H9 (cell line): Measurements from ENCODE around the gene PIEZO2. TPM values are rescaled to one million over a fixed set of nuclear protein-coding genes. Genes with fewer than 3 reads are reported as not detected.
"Not testable (repeated sequence)": the region's sequence is repeated elsewhere in the genome, so short reads cannot be mapped to it uniquely, and the experiment has no call there.

Experiments used
- DNase-seq: peaks from one replicate; pipeline ENCODE4 v3.0.0-alpha.2; 2017
- H2AFZ ChIP-seq: one replicate; pipeline ENCODE4 v1.6.1; 2013; ENCODE audit warnings: mild to moderate bottlenecking, low read length, control low read depth, moderate library complexity
- H2AK5ac ChIP-seq: 2 replicates; pipeline ENCODE4 v1.6.1; 2013; ENCODE audit warnings: low read length, control low read depth, mixed read lengths; ENCODE audit not compliant: insufficient read length
- H2BK120ac ChIP-seq: one replicate; pipeline ENCODE4 v1.6.1; 2013; ENCODE audit warnings: low read depth, mild to moderate bottlenecking, low read length, control low read depth, inconsistent platforms; ENCODE audit not compliant: poor library complexity, severe bottlenecking
- H2BK12ac ChIP-seq: 2 replicates; pipeline ENCODE4 v1.6.1; 2013; ENCODE audit warnings: low read length, control low read depth, mixed read lengths, low read depth; ENCODE audit not compliant: insufficient read length
- H2BK15ac ChIP-seq: 2 replicates; pipeline ENCODE4 v1.6.1; 2013; ENCODE audit warnings: low read depth, low read length, control low read depth
- H2BK20ac ChIP-seq: one replicate; pipeline ENCODE4 v1.6.1; 2013; ENCODE audit warnings: low read depth, mild to moderate bottlenecking, low read length, control low read depth, inconsistent platforms; ENCODE audit not compliant: poor library complexity, severe bottlenecking
- H2BK5ac ChIP-seq: 2 replicates; pipeline ENCODE4 v1.6.1; 2013; ENCODE audit warnings: low read length, control low read depth, mixed read lengths; ENCODE audit not compliant: insufficient read length
- H3K14ac ChIP-seq: 2 replicates; pipeline ENCODE4 v1.6.1; 2013; ENCODE audit warnings: low read length, control low read depth; ENCODE audit not compliant: insufficient read depth
- H3K18ac ChIP-seq: 2 replicates; pipeline ENCODE4 v1.6.1; 2013; ENCODE audit warnings: low read depth, mild to moderate bottlenecking, mixed read lengths, low read length, control low read depth; ENCODE audit not compliant: insufficient read length
- H3K23ac ChIP-seq: 2 replicates; pipeline ENCODE4 v1.6.1; 2013; ENCODE audit warnings: low read length, control low read depth, mixed read lengths, low read depth; ENCODE audit not compliant: insufficient read length
- H3K23me2 ChIP-seq: 2 replicates; pipeline ENCODE4 v1.6.1; 2013; ENCODE audit warnings: low read depth, mild to moderate bottlenecking, mixed read lengths, low read length, control low read depth; ENCODE audit not compliant: insufficient read length, poor library complexity, severe bottlenecking
- H3K27ac ChIP-seq: 2 replicates; pipeline ENCODE4 v1.5.1; 2013; ENCODE audit warnings: low read length, control low read depth, mixed read lengths, low read depth; ENCODE audit not compliant: insufficient read length
- H3K27me3 ChIP-seq: 2 replicates; pipeline ENCODE4 v1.6.1; 2013; ENCODE audit warnings: low read length, control low read depth, inconsistent platforms; ENCODE audit not compliant: insufficient read depth
- H3K4ac ChIP-seq: 2 replicates; pipeline ENCODE4 v1.6.1; 2013; ENCODE audit warnings: low read depth, mild to moderate bottlenecking, control low read depth, inconsistent platforms, low read length, moderate library complexity
- H3K4me1 ChIP-seq: 2 replicates; pipeline ENCODE4 v1.6.1; 2013; ENCODE audit warnings: low read length, control low read depth, inconsistent platforms; ENCODE audit not compliant: insufficient read depth
- H3K4me2 ChIP-seq: 2 replicates; pipeline ENCODE4 v1.6.1; 2013; ENCODE audit warnings: low read length, control low read depth, mixed read lengths; ENCODE audit not compliant: insufficient read length, insufficient read depth
- H3K56ac ChIP-seq: 2 replicates; pipeline ENCODE4 v1.6.1; 2013; ENCODE audit warnings: low read depth, mild to moderate bottlenecking, mixed read lengths, low read length, control low read depth; ENCODE audit not compliant: insufficient read length
- H3K79me1 ChIP-seq: 2 replicates; pipeline ENCODE4 v1.6.1; 2013; ENCODE audit warnings: low read depth, mild to moderate bottlenecking, moderate library complexity, low read length, control low read depth, inconsistent platforms; ENCODE audit not compliant: insufficient read depth, poor library complexity, severe bottlenecking
- H3K79me2 ChIP-seq: 2 replicates; pipeline ENCODE4 v1.6.1; 2013; ENCODE audit warnings: low read length, control low read depth, inconsistent platforms; ENCODE audit not compliant: insufficient read depth
- H3K9ac ChIP-seq: 2 replicates; pipeline ENCODE4 v1.6.1; 2013; ENCODE audit warnings: low read length, control low read depth, mixed read lengths; ENCODE audit not compliant: insufficient read length; ENCODE audit errors: extremely low read depth
- H3K9me3 ChIP-seq: one replicate; pipeline ENCODE4 v1.6.1; 2013; ENCODE audit warnings: low read depth, low read length, inconsistent platforms; ENCODE audit not compliant: control insufficient read depth
- H3T11ph ChIP-seq: one replicate; pipeline ENCODE4 v1.6.1; 2013; ENCODE audit warnings: mild to moderate bottlenecking, low read length, control low read depth, inconsistent platforms
- H4K20me1 ChIP-seq: one replicate; pipeline ENCODE4 v1.6.1; 2013; ENCODE audit not compliant: control insufficient read depth, insufficient read length, insufficient read depth
- H4K5ac ChIP-seq: 2 replicates; pipeline ENCODE4 v1.6.1; 2013; ENCODE audit warnings: low read depth, mild to moderate bottlenecking, mixed read lengths, low read length, control low read depth; ENCODE audit not compliant: insufficient read length
- H4K8ac ChIP-seq: replicated peaks from 2 replicates; pipeline ENCODE4 v1.6.1; 2013; ENCODE audit warnings: low read length, control low read depth, mixed read lengths, low read depth; ENCODE audit not compliant: insufficient read length
- H4K91ac ChIP-seq: 2 replicates; pipeline ENCODE4 v1.6.1; 2013; ENCODE audit warnings: low read depth, mild to moderate bottlenecking, moderate library complexity, mixed read lengths, low read length, control low read depth; ENCODE audit not compliant: insufficient read length
- H3K27ac Mint-ChIP-seq, 3 experiments: 2 replicates in 2 of 3; 3 replicates in 1 of 3; pipeline ENCODE4 v1.8.0; 2020 to 2021; ENCODE audit warnings: mixed read lengths in 3 of 3, mild to moderate bottlenecking in 1 of 3, moderate library complexity in 1 of 3
- H3K27me3 Mint-ChIP-seq: 2 replicates; pipeline ENCODE4 v1.8.0; 2021; ENCODE audit warnings: low read depth, mild to moderate bottlenecking, moderate library complexity, mixed read lengths
- H3K36me3 Mint-ChIP-seq, 3 experiments: 2 replicates in 2 of 3; 3 replicates in 1 of 3; pipeline ENCODE4 v1.8.0; 2020 to 2021; ENCODE audit warnings: low read depth in 3 of 3, mixed read lengths in 3 of 3; ENCODE audit not compliant: insufficient read depth in 1 of 3
- H3K4me1 Mint-ChIP-seq, 2 experiments: 2 replicates each; pipeline ENCODE4 v1.8.0; 2020; ENCODE audit warnings: mixed read lengths in 2 of 2
- H3K4me3 Mint-ChIP-seq, 2 experiments: 2 replicates in 1 of 2; 3 replicates in 1 of 2; pipeline ENCODE4 v1.8.0; 2020 to 2021; ENCODE audit warnings: mild to moderate bottlenecking in 2 of 2, mixed read lengths in 2 of 2, moderate library complexity in 1 of 2
- H3K9me3 Mint-ChIP-seq, 2 experiments: 2 replicates in 1 of 2; 3 replicates in 1 of 2; pipeline ENCODE4 v1.8.0; 2020; ENCODE audit warnings: mild to moderate bottlenecking in 2 of 2, mixed read lengths in 2 of 2, moderate library complexity in 1 of 2
- CTCF ChIP-seq: fragments of 200-600 bp; sonication (generic); conservative IDR thresholded peaks from 3 replicates; pipeline ENCODE4 v1.8.0; 2021; ENCODE audit warnings: antibody characterized with exemption, mild to moderate bottlenecking
- WGBS: extraction: QIAGEN DNeasy Blood & Tissue Kit; methylation state at CpG from one replicate; pipeline ENCODE4 v1.1.7; 2013; ENCODE audit warnings: missing lambda C conversion rate, low lambda C conversion rate, mixed read lengths; ENCODE audit not compliant: insufficient read length; ENCODE audit errors: extremely low coverage; 5-methylcytosine and 5-hydroxymethylcytosine counted together
- total RNA-seq: library from RNA; stranded (reverse); gene quantifications from 2 replicates; pipeline ENCODE4 v1.2.1, GENCODE V29; 2021

PIEZO2 gene
- total RNA-seq, 1 experiment from 2014 or later = 3.9 TPM

- H3K27me3 Mint-ChIP-seq = no peaks in the 10 kb centered on the region
- no peak overlapping the region for H3T11ph ChIP-seq
These were observed 233.0 kb downstream of the PIEZO2 start for GRCh38 chr18:10916387-10916786.

GRCh38 chr18:10915748-10916147 is 233.6 kb downstream of the PIEZO2 start:
- not testable (repeated sequence) for H3K36me3 Mint-ChIP-seq, H2BK120ac ChIP-seq
- no CpG with 5 or more reads among the region's 5 CpGs for WGBS

More at GRCh38 chr18:10916387-10916786, 233.0 kb downstream of the PIEZO2 start:
- peaks cover 14% of the 10 kb centered on the region in 2 experiments for H3K4me1 Mint-ChIP-seq
- Histone ChIP-seq H3K4ac (no peak overlapping the region), H4K20me1 (no peaks in the 10 kb centered on the region), H2BK12ac (no peak overlapping the region), H4K8ac (no peak overlapping the region), H2BK120ac (no peak overlapping the region), H3K27ac (no peak overlapping the region), H2BK15ac (no peak overlapping the region), H3K4me2 (no peak overlapping the region), H4K91ac (no peak overlapping the region), H3K27me3 (no peaks in the 10 kb centered on the region), H3K9me3 (no peaks in the 10 kb centered on the region), H3K79me1 (no peaks in the 10 kb centered on the region), H3K14ac (no peak overlapping the region), H3K4me1 (no peaks in the 10 kb centered on the region), H3K23me2 (no peaks in the 10 kb centered on the region), H3K9ac (no peak overlapping the region), H2AFZ (no peak overlapping the region), H2BK20ac (no peak overlapping the region), H4K5ac (no peak overlapping the region), H2AK5ac (no peak overlapping the region), H3K56ac (no peak overlapping the region), H3K79me2 (no peaks in the 10 kb centered on the region), H3K23ac (no peak overlapping the region), H3K18ac (no peak overlapping the region), H2BK5ac (no peak overlapping the region)
- WGBS = no CpG with 5 or more reads among the region's 23 CpGs
- peaks cover 1 to 3% of the 10 kb centered on the region in 2 experiments; a peak in 2 of 5 replicates for H3K9me3 Mint-ChIP-seq
- no peak for TF ChIP-seq CTCF
- no peak overlapping the region for H3K4me3 Mint-ChIP-seq
- peaks cover 0 to 12% (median 2%) of the 10 kb centered on the region in 3 experiments; a peak in 4 of 7 replicates for H3K36me3 Mint-ChIP-seq
- no peak for DNase-seq
- no peak overlapping the region for H3K27ac Mint-ChIP-seq

More at GRCh38 chr18:10915748-10916147, 233.6 kb downstream of the PIEZO2 start:
- not testable (repeated sequence) for H4K8ac ChIP-seq, H2AFZ ChIP-seq, H3K27ac ChIP-seq, H3K9ac ChIP-seq, H2BK5ac ChIP-seq, H3K27me3 ChIP-seq, H3K14ac ChIP-seq, H3K4me3 Mint-ChIP-seq, H4K5ac ChIP-seq, H3K79me1 ChIP-seq, H3K23ac ChIP-seq, H3K9me3 Mint-ChIP-seq, H3K4me1 Mint-ChIP-seq, DNase-seq, H3K23me2 ChIP-seq, H3K56ac ChIP-seq, H2AK5ac ChIP-seq, H3K9me3 ChIP-seq, H3K27ac Mint-ChIP-seq, H2BK12ac ChIP-seq, H4K91ac ChIP-seq, H3K4ac ChIP-seq, H3K79me2 ChIP-seq, H3T11ph ChIP-seq, H3K27me3 Mint-ChIP-seq, H4K20me1 ChIP-seq, H3K18ac ChIP-seq, H3K4me2 ChIP-seq, H3K4me1 ChIP-seq, H2BK15ac ChIP-seq, H2BK20ac ChIP-seq
